Measurements from ENCODE around the gene CABLES1.

The CABLES1 gene

DNA sequence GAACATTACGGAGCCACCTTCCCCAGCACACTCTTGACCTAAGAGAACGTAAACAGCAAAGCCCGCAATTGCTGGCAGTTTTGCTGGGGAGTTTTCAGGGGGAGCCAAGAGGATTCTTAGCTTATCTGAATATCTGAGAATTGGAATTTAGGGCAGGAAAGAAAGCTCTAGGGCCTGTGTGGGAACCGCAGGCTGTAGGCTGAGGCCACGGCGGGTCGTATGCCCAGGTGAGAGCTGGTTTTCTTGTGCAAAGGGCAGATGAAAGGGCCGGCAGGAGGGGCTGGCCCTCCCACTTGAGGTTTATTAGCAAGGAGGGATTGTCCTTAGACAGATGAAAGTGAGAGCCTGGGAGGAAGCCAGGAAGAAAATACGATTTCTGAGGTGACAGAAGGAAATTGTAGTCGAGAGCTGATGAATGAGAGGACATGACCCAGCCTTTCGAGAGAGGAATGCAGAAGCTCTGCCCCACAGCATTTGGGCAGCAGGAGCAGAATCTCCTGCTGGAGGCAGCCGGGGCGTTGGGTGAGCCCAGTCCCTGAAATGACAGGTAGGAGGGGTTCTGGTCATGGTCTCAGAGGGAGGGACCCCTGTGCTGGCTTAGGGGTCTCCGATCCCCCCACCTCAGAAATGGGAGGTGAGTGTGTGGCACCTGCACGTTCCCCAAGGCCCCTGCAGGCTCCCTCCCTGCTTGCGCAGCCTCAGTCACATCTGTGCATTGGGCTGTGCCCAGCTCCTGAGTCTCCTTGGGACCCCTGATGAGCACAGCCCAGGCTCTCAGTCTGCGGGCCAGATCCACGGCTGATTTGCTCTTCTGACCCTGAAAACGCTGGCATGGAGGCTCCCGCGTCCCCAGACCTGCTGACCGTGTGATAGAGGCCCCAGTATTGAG lies 61.1 kb downstream of the CABLES1 start:
- DNase-seq, result no peak

DNA sequence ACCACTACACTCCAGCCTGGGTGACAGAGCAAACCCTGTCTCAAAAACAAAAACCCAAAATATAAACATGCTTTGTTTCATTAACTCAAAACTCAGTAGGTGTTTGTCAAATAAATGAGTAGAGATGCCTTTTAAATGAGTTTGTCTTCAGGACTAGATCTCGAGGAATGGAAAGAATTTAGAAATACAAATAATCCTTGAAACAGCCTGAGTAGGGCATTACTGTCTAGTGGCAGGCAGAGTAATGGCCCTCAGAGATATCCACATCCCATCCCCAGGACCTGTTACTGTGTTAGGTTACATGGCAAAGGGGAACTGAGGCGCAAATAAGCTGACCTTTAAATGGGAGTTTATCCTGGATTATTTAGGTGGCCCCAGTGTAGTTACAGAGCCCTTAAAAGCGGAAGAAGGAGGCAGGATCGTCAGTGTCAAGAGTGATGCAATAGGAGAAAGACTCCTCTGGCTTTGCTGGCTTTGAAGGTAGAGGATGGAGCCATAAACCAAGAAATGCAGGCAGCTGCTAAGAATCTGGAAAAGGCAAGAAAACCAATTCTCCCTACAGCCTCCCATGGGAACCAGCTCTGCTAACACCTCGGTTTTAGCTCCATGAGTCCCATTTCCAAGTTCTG lies 63.0 kb downstream of the CABLES1 start:
- no peak for DNase-seq

DNA sequence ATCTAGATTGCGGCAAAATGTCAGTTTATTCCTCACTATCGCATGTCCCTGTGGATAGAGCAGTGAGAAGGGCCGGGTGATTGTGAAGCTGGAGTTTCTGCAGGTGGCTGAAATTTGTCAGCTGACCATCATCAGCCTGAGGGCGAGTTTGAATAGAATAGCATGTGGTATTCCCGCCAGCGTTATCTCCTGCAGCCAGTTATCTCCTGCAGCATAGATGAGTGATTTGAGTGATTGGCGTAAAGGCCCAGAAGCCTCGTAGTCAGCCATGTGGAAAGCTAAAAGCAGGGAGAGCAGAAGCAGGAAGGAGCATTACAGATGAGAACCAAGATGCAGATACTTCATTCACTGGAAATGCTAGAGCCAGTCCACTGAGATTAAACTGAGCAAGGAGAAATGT lies 65.5 kb downstream of the CABLES1 start:
- DNase-seq, result no peak

DNA sequence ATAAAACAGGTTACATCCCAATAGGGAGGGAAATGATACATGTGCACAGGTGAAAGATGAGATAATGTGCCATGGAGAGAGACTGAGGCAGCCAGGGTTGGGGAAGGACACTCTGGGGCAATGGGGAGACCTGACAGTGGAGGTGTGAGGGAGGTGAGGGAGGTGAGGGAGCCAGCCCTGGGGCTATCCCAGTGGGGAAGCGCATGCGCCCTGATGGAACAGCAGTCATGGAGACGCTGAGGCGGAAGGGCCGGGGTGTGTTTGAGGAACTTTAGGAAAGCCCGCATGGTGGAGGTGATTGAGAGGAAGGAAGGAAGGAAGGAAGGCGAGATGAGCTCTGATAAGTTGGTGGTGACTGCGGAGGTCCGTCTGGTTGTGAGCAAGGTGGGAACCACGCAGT lies 66.5 kb downstream of the CABLES1 start:
- DNase-seq, result no peak

DNA sequence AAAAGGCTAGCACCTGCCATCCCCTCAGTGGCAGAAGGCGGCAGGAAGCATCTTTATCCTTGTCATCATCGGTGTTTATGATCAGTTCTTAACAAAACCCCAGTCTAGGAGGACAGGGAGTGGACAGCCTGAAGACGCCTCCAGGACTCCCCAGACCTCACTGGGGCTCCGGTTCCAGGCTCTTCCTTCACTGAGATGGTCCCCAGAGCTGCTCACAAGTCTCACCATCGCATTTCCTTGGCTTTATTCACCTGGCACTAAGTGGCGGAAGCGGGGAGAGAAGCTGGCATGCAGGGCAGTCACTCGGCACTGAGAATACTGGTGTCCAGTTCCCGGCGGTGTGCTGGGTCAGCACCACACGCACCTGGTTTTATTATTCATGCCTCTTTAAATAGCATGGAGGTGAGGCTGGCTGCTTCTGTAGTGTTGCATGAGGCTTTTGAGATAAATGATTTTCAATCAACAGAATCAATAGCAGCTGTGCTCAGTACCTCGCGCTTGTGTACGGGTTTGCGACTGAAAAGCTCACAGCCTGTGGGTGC lies 68.7 kb downstream of the CABLES1 start:
- DNase-seq, result no peak

DNA sequence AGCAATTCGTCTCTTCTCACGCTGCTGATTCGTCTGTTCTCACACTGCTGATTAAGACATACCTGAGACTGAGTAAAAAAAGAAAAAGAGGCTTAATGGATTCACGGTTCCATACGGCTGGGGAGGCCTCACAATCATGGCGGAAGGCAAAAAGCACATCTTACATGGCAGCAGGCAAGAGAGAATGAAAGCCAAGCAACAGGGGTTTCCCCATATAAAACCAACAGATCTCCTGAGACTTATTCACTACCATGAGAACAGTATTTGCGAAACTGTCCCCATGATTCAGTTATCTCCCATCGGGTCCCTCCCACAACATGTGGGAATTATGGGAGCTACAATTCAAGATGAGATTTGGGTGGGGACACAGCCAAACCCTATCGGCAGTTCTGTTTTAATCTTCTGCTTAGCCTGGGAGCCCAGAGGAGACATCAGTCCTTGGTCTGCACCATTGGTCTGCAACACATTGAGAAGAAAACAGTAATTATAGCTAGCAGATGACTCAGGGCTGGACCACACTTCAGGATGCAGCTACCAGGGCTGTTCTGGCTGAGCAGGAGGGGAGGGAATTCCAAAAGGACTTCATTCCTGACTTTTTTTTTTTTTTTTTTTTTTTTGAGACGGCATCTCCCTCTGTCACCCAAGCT lies 69.4 kb downstream of the CABLES1 start:
- no peak for DNase-seq

DNA sequence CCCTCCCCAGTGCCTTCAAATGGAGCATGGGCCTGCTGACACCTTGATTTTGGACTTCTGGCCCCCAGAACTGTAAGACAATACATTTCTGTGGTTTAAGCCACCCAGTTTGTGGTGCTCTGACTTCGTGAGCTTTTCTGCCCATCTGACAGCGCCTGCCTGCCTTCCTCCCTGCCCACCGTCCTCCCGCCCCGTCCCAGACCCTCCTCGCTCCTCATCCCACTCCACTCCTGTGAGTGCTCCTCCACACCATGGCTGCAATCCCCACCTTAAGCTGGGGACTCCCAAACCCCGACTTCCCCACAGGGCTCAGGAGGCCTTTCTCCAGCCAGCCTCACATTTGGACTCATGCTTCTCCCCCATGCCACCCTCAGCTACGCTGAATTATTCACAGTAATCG lies 70.7 kb downstream of the CABLES1 start:
- no peak for DNase-seq

DNA sequence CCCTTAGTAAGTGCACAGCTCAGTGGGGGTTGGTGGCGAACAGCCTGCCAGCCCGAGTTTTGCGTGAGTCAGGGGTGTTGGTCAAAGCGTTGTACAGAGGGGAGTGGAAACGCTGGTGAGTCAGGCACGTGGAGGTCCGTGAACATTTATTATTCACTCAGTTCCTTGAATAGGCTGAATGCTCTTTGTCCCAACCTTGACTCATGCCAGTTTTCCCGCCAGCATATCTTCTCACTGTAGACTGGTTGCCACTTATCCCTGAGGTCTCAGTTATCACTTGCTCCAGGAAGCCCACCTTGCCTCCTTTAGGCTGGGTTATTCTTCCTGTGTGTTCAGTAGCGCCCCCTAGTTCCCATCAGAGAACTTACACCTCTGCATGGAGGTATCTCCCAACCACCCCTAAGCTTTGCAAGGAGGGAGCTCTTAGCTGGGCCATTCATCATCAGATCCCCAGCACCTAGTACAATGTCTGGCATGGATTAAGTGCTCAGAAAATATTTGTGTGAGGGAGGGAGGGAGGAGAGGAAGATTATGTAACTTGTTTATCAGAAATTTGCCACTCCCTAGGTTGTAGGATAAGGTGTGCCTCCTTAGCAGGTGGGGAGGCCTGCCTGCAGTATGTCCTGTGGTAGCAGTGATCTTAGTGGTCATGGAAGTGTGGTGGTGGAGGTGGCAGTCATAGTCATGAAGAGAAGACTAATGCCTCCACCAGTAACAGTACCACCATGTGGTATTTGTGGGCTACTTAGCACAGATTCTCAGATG lies 72.1 kb downstream of the CABLES1 start:
- no peak for DNase-seq

DNA sequence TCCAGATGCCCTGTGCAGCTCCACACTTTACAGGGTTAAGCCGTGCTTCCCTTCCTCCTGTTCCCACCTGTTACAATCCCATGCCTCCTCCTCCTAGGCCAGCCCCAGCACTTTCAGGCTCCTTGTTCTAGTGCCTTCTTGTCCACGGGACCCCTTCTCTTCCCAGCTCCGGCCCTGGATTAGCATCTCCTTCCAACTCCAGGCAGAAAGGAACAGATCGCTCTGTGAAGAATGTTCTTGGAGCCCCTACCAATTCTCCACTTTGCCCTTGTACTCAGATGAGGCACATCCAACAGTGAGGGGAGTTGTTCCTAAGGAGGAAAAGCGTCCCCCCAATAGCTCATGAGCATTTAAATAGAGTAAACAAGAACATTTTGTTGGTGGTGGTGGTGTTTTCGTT lies 72.7 kb downstream of the CABLES1 start:
- DNase-seq, result no peak

DNA sequence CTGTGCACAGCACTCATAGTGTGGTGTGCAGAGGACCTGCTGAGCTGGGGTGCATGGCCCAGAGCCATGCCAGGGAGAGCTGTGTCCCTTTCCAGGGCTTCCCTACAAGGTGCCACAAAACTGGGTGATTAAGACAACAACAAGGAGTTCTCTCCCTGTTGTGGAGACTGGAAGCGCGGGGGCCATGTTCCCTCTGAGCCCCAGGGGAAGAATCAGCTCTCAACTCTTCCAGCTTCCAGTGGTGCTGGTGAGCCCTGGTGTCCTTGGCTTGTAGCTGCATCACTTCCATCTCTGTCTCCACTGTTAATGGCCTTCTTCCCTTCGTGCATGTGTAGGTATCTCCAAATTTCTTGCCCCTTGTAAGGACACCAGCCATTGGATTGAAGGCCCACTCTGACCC lies 73.3 kb downstream of the CABLES1 start:
- no peak for DNase-seq

DNA sequence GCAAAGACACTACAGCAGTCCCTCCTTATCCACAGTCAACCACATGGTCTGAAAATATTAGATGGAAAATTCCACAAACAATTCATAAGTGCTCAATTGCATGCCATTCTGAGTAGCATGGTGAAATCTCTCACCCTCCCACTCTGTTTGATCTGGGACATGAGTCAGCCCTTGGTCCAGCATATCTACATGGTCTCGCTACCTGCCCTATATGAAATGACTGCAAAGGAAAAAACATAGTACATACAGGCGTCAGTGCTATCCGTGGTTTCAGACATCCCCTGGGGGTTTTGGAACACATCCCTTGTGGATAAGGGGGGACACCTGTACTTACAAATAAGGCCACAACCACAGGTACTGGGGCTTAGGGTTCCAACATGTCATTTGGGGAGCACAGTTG lies 73.7 kb downstream of the CABLES1 start:
- no peak for DNase-seq

DNA sequence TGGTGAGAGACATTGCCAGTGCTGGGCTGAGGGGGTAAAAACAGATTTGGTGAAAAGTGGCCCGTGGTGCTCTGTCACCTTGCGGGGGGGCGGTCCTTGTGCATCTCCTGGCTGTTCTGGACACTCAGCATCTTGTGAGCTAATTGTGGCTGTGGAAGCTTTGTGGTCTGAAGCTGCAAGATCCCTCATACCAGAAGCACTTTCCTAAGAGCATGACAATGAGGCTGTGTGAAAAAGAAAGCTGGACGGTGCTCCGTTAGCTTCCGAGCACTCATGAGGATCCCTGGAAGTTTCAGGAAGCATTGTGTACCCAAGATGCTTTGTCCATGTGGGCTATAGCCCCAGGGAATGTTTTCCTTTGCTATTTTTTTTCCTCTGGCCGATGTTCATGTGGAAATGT lies 74.5 kb downstream of the CABLES1 start:
- DNase-seq, result no peak

DNA sequence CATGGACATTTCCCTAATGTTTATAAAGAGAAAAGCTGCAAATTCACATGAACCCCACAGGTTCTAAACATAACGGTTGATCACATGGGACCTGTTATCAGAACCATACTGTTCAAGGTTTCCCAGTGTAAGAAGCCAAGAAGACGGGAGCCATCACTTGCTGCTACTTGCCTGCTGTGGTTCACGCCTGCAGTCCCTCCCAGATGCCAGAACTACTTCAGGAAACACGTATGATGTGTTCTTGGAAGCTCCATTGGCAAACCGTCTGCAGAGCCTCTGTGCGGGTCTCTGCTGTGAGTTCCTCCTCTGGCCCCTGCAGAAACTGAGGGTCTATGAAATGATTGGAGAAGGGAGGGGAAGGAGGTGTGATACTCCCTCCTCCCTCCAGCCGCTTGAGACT lies 75.2 kb downstream of the CABLES1 start:
- DNase-seq, result no peak

DNA sequence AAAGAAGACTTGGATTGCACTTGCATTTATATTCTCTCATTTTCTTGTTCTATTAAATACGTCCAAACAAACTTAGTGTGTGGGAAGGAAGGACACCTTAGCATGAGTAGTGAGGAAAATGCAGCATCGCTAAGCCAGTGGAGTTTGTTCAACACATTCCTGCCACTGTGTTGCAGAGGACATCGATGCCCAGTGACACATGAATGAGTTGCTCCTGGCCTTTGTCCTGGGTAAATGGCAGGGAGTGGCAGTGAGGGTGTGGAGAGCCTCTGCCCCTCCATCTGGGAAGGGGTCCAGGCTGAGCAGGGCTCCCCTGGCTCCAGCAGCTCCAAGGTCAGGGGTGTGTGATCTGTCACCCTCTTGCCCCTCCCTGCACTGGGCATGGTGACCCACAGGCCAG lies 75.9 kb downstream of the CABLES1 start:
- no peak for DNase-seq

DNA sequence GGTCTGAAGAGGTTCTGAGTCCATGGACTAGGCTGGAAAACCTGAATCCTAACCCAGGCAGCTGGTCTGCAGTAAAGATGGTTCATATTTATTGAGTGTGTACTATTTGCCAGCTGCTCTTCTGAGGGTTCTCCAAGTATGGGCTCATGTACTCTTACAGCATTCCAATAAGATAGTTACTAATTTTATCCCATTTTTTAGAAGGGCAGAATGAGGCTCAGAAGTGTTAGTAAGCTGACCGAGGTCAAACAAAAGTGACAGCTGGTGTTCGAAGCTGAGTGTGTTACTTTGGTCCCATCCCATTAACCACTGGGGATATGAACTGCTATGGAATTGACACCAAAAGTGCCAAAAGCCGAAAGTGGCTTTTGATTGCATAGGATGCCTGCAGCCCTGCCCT lies 76.9 kb downstream of the CABLES1 start:
- no peak for DNase-seq

DNA sequence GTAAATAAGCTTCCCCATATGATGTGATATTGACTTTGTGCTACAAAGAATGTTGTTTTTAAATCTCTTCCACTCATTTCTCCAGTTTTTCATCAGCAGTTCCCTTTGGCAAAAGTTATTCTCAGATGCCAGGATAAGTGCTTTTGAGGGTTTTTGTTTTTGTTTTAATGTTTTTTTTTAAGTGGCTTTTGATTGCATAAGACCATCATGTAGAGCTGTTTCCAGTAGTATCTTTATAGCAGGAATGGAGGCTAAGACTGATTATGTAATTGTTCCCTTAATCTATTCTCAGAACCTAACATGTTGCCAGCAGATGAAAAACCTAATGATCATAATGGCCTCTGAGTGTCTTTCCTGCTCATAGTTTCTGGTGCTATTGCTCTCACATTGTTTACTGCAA lies 77.9 kb downstream of the CABLES1 start:
- no peak for DNase-seq

DNA sequence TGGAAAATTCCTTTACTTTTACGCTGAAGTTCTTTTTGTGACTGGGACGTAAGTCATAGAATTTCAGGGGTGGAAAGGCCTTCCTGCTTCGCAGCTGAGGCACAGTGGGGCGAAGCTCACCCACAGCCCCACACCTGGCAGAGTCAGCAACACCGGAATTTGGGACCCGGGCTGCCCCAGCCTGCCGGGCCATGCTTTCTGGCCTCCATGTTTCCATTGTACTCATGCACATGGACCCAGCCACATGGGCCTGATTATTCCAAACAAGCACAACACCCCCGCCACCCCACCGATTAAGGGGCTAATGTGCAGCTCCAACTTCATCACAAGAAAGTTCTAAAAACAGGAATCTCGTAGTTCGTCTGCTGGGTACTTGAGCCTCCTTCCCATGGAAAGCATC lies 82.5 kb downstream of the CABLES1 start:
- DNase-seq, result no peak

DNA sequence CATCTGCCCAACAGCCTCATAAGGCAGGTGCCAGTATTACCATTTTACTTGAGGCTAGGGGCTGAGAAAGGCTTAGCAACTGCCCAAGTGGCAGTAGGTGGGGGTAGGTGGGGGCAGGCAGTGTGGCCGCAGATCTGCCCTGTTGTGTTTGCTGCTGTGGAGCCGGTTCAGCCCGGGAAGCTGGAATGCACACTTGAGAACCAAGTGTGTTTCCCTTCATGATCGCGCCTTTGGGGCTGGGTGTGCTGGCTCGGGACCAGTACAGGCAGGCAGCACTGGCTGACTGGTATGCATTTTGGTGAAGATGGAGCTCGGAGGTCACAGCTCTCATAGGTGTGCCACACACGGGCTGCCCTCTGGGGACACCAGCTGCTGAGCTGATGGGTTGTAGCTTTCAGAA lies 85.1 kb downstream of the CABLES1 start:
- DNase-seq, result no peak

DNA sequence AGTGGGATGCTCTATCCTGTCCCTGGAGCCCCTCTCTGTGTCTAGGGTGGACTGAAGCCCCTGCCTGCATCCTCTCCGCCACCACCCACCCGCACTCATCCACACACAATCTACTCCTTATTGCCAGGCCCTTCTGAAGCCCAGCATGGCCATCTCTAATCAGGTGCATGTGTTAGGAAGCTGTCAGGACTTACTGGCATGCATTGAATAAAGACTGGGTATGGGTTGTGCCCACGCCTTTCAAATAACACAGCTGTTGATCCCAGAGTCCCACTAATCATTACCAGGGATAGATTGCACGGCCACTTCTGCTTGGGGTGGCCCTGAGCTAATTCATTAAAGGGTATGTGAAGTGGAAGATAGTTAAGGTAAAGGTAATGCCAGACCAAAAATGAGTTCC lies 88.4 kb downstream of the CABLES1 start:
- no peak for DNase-seq

DNA sequence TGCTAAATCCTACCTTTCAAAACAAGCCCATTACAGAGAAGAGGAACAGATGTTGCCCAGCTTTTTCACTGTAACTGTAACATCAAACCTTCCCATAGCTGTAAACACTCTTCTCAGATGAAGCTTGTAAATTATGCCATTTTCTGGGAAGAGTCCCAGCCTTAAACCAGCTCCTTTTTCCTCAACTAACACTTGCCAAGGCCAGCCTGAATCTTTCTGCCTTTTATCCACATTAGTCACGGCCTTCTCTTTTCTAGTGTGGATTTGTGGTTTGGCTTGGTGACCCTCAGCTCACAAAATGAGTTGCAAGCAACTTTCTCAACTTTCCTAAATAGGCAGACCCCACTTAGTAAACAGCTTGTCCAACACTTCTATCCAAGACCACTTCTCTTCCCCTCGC lies 90.2 kb downstream of the CABLES1 start:
- no peak for DNase-seq

DNA sequence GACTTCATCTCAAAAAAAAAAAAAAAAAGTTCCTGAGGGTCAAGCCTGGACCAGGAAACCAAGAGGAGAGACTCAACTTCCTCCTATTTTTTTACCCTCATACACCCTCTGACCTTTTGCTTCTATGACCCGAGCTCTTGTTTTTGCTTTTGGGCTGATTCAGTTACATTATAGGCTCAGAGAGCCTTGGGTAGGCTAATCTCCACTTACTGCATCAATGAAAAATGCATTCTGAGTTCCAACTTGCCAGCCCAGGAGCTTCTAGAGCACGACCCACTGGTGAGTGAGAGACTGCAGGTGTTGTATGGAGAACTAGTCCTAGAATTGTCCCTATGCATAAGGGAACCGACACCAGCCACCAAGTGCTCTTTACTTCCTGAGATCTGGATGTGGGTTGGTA lies 91.1 kb downstream of the CABLES1 start:
- no peak for DNase-seq

DNA sequence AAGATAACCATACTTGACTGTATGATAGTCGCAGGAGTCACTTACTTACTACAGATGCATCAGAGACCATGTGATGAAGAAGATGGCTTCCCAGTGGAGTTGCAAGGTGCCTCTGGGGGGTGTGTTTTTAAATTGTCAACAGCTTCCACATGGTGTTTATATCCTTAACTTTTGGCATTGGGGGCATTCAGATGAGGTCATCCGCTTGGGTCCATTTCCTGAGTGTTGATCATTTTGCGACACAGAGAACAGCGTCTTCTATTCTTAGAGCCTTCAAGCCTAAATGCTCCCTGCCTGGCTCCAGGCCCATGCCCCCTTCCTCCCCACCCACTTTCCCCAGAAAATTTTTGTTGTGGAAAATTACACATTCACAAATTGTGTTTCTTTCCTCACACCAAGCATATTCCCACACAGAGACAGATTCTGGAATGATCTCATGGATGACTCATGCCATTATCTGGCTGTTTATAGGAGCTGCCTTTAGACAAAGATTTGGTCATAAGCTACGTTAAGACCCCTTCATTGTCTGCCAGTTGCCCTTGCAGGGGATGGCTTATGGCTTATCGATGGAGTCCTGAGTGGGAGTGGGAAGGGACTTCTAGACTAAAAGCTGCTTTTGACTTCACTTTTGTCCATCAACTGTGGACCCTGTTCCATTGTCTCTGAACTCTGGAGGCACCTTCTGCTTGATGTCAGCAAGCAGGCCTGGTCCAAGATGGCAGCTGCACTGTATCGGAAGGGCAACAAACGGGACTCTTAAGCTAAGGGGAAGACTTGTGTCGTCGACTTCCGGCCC lies 91.8 kb downstream of the CABLES1 start:
- DNase-seq, result no peak
